Endothelial cell of umbilical vein (primary cell): ENCODE results near the gene OPN1SW. TPM values are rescaled to one million over a fixed set of nuclear protein-coding genes. Genes with fewer than 3 reads are reported as not detected.

Experiments used
- BruUV-seq: library from RNA; stranded (reverse); fragments of 400-500 nt; replicated peaks from 2 replicates; lab custom pipeline; 2021; lab: Mats Ljungman, UMichigan
- CTCF ChIA-PET: fragments of 300-600, 350-600 bp; sonication (Branson Sonifier 250); formaldehyde crosslinking; loops from one replicate; lab custom pipeline; 2021; ENCODE audit warnings: antibody characterized with exemption, inconsistent platforms; lab: Charles Lee
- POLR2A ChIA-PET: fragments of 300-600, 350-600 bp; sonication (Branson Sonifier 250); formaldehyde crosslinking; loops from one replicate; lab custom pipeline; 2021; ENCODE audit warnings: antibody characterized with exemption, inconsistent platforms; lab: Charles Lee
- DNase-seq: peaks from one replicate; pipeline ENCODE4 v3.0.0-alpha.2; 2011; ENCODE audit warnings: low read depth, low spot score
- FAIRE-seq: peaks from 2 replicates; lab custom pipeline; 2011; peaks lifted over from hg19 to GRCh38; lab: Jason Lieb, UNC
- H2AFZ ChIP-seq: 2 replicates; pipeline ENCODE4 v1.6.0; 2012; ENCODE audit warnings: low read depth, low read length, control low read depth, inconsistent platforms
- H3K27ac ChIP-seq: 2 replicates; pipeline ENCODE4 v1.5.1; 2011; ENCODE audit warnings: low read depth, mild to moderate bottlenecking, control low read depth, low read length, moderate library complexity; ENCODE audit not compliant: insufficient read depth
- H3K27me3 ChIP-seq, 2 experiments: 2 replicates each; pipeline versions ENCODE4 v1.6.0 to v1.6.1; 2011; ENCODE audit warnings: low read length in 2 of 2, mixed read lengths in 1 of 2; ENCODE audit not compliant: control insufficient read depth in 2 of 2, insufficient read depth in 2 of 2
- H3K36me3 ChIP-seq, 2 experiments: 2 replicates in 1 of 2; 3 replicates in 1 of 2; pipeline ENCODE4 v1.5.1; 2011; ENCODE audit warnings: low read length in 2 of 2, mild to moderate bottlenecking in 1 of 2, moderate library complexity in 1 of 2; ENCODE audit not compliant: control insufficient read depth in 2 of 2, insufficient read depth in 2 of 2; ENCODE audit errors: extremely low read depth in 1 of 2
- H3K4me1 ChIP-seq: 3 replicates; pipeline ENCODE4 v1.5.1; 2011; ENCODE audit warnings: mild to moderate bottlenecking, low read length; ENCODE audit not compliant: control insufficient read depth, insufficient read depth; ENCODE audit errors: extremely low read depth
- H3K4me2 ChIP-seq: 2 replicates; pipeline ENCODE4 v1.6.1; 2011; ENCODE audit warnings: low read length, control low read depth, mixed read lengths; ENCODE audit not compliant: insufficient read depth
- H3K4me3 ChIP-seq, 3 experiments: fragments of 200-600 bp in 1 of 3; sonication (generic), shearing (Covaris generic) in 1 of 3; replicated peaks in 1 of 3; 2 replicates each; pipeline ENCODE4 v1.5.1; 2011 to 2016; ENCODE audit warnings: control low read depth in 3 of 3, low read length in 3 of 3, mild to moderate bottlenecking in 2 of 3, inconsistent platforms in 1 of 3, low read depth in 1 of 3, moderate library complexity in 1 of 3; ENCODE audit not compliant: insufficient read depth in 1 of 3
- H3K79me2 ChIP-seq: 2 replicates; pipeline ENCODE4 v1.6.0; 2012; ENCODE audit warnings: low read length, inconsistent platforms; ENCODE audit not compliant: control insufficient read depth, insufficient read depth
- H3K9ac ChIP-seq: replicated peaks from 2 replicates; pipeline ENCODE3; 2011; ENCODE audit warnings: low read length, control low read depth; ENCODE audit not compliant: insufficient read depth; ENCODE audit errors: extremely low read depth
- H3K9me1 ChIP-seq: replicated peaks from 3 replicates; pipeline ENCODE4 v1.6.0; 2011; ENCODE audit warnings: mild to moderate bottlenecking, low read length; ENCODE audit not compliant: control insufficient read depth, insufficient read depth; ENCODE audit errors: extremely low read depth
- H3K9me3 ChIP-seq: replicated peaks from 2 replicates; pipeline ENCODE4 v1.5.1; 2012; ENCODE audit warnings: low read length, inconsistent platforms; ENCODE audit not compliant: control insufficient read depth, insufficient read depth
- H4K20me1 ChIP-seq: replicated peaks from 2 replicates; pipeline ENCODE3; 2011; ENCODE audit warnings: mild to moderate bottlenecking, low read length; ENCODE audit not compliant: control insufficient read depth, insufficient read depth; ENCODE audit errors: extremely low read depth
- EZH2 ChIP-seq: IDR thresholded peaks from 2 replicates; pipeline ENCODE4 v1.6.1; 2012; ENCODE audit warnings: borderline replicate concordance, low read depth, mild to moderate bottlenecking, moderate library complexity, low read length, inconsistent platforms; ENCODE audit not compliant: severe bottlenecking
- GATA2 ChIP-seq: IDR thresholded peaks from 2 replicates; pipeline ENCODE4 v1.7.0; 2011; ENCODE audit warnings: low read depth, mild to moderate bottlenecking, moderate library complexity, mixed read lengths, low read length; ENCODE audit not compliant: insufficient read length, insufficient read depth
- JUN ChIP-seq: IDR thresholded peaks from 2 replicates; pipeline ENCODE4 v1.6.1; 2011; ENCODE audit warnings: borderline replicate concordance, low read depth; ENCODE audit not compliant: insufficient read length, insufficient read depth
- MYC ChIP-seq: IDR thresholded peaks from one replicate; pipeline ENCODE4 v1.6.1; 2011; ENCODE audit warnings: mild to moderate bottlenecking, low read depth, low read length
- POLR2A ChIP-seq: IDR thresholded peaks from 2 replicates; pipeline ENCODE4 v1.6.1; 2012; ENCODE audit warnings: low read depth, mild to moderate bottlenecking, control low read depth, low read length
- dilution Hi-C: fragments of 300-500 bp; cut with MboI; formaldehyde crosslinking; loops from one replicate; pipeline ENCODE4 v1.15.0; 2019; ENCODE audit warnings: low sequenced_read_pairs; ENCODE audit not compliant: extremely low pct_ligation_motif_present
- intact Hi-C: fragments of 100-400 bp; cut with micrococcal nuclease; formaldehyde crosslinking; loops from one replicate; pipeline ENCODE4 v1.10.0; 2022
- polyA plus RNA-seq, 4 experiments: library from polyadenylated mRNA; depleted of rRNA in 3 of 4; stranded (reverse) in 3 of 4; unstranded in 1 of 4; fragments of >200 nt; gene quantifications; 2 replicates each; pipeline versions ENCODE4 v1.2.1 to v1.2.3, GENCODE V29; 2011 to 2012; ENCODE audit warnings: missing spikeins in 1 of 4
- total RNA-seq: library from RNA; stranded (reverse); gene quantifications from 2 replicates; pipeline ENCODE4 v1.2.3, GENCODE V29; 2021
- TF ChIP-seq, protein P1 (sequence below), 2 donors: IDR thresholded peaks; 1 replicate in 1 of 2; 2 replicates in 1 of 2; pipeline ENCODE4 v1.5.1; 2011; ENCODE audit warnings: low read length in 2 of 2, mild to moderate bottlenecking in 2 of 2, moderate library complexity in 2 of 2, control low read depth in 1 of 2, inconsistent platforms in 1 of 2, low read depth in 1 of 2; ENCODE audit not compliant: insufficient read depth in 1 of 2; ENCODE audit errors: extremely low read depth in 1 of 2

Gene OPN1SW
- total and polyA plus RNA-seq, 2 donors (not counting 3 experiments of a cell fraction or from before 2014, with no cell fraction given), result not detected

DNA sequence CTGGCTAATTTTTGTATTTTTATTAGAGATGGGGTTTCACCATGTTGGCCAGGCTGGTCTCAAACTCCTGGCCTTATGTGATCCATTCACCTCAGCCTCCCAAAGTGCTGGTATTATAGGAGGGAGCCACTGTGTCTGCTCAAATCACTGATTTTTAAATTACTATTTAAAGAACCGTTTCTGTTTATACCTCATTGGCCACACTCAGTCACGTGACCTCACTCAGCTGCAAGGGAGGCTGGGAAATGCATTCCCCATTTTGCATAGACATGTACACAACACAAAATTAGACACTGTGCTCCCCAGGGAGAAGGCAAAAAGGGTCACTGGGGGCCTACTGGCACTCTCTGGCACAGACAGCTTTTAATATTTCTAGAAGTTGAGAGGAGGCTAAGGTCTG, 50.1 kb downstream of the OPN1SW start:
- Histone ChIP-seq H3K9ac (no peak overlapping the region), H3K4me3 (no peak overlapping the region), H3K4me1 (no peaks in the 10 kb centered on the region), H3K36me3 (no peaks in the 10 kb centered on the region), H3K27me3 (peaks cover 20% of the 10 kb centered on the region in 2 experiments), H4K20me1 (no peaks in the 10 kb centered on the region), H3K79me2 (no peaks in the 10 kb centered on the region), H3K27ac (no peak overlapping the region), H3K4me2 (no peak overlapping the region), H3K9me3 (no peaks in the 10 kb centered on the region), H2AFZ (no peak overlapping the region), H3K9me1 (no peaks in the 10 kb centered on the region)
- no peak for FAIRE-seq
- intact Hi-C loops (no loop called here), dilution Hi-C loops (no loop called here)
- DNase-seq, result no peak
- no TSS peak for BruUV-seq
- ChIA-PET CTCF (interaction anchor here (1.9 to 2.3 kb wide), 4 partner anchors 9 to 158 kb away, joined by 4 to 9 read pairs (median 7); a partner anchor contains a TSS), POLR2A (interaction anchor here (1.6 kb wide), 1 partner anchor 13 kb away, joined by 4 read pairs; the partner anchor contains the start of gene CALU)
- TF ChIP-seq POLR2A (no peak), MYC (no peak), JUN (no peak), EZH2 (no peak), GATA2 (no peak)
- TF ChIP-seq, protein P1, sequence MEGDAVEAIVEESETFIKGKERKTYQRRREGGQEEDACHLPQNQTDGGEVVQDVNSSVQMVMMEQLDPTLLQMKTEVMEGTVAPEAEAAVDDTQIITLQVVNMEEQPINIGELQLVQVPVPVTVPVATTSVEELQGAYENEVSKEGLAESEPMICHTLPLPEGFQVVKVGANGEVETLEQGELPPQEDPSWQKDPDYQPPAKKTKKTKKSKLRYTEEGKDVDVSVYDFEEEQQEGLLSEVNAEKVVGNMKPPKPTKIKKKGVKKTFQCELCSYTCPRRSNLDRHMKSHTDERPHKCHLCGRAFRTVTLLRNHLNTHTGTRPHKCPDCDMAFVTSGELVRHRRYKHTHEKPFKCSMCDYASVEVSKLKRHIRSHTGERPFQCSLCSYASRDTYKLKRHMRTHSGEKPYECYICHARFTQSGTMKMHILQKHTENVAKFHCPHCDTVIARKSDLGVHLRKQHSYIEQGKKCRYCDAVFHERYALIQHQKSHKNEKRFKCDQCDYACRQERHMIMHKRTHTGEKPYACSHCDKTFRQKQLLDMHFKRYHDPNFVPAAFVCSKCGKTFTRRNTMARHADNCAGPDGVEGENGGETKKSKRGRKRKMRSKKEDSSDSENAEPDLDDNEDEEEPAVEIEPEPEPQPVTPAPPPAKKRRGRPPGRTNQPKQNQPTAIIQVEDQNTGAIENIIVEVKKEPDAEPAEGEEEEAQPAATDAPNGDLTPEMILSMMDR (IDR thresholded peaks at IDR 0.05; ENCODE audit: extremely low read depth in 1 of 2, insufficient read depth in 1 of 2, low read depth in 1 of 2, low read length in 2 of 2), result no peak
